ENCODE data around the gene SHISAL1. TPM values are rescaled to one million over a fixed set of nuclear protein-coding genes. Genes with fewer than 3 reads are reported as not detected.

The SHISAL1 gene
- total RNA-seq, 1 experiment from 2014 or later, result 1.1 TPM

GRCh38 chr22:44261861-44262595 is 50.7 kb downstream of the SHISAL1 start:
- no peak for ATAC-seq
- BruUV-seq (replicated peaks), result no TSS peak

GRCh38 chr22:44261164-44261860 is 51.4 kb downstream of the SHISAL1 start:
- H3K4me1 ChIP-seq (ENCODE audit: insufficient read depth, low read length), result no peaks in the 10 kb centered on the region
- H4K20me1 ChIP-seq (ENCODE audit: low read length), result no peaks in the 10 kb centered on the region
- no peaks in the 10 kb centered on the region for H3K9me2 ChIP-seq (replicated peaks; ENCODE audit: low read length)
- TF ChIP-seq CTCF (conservative IDR thresholded peaks at IDR 0.05; ENCODE audit: low read depth, low read length) (no peak), EZH2phosphoT487 (IDR thresholded peaks at IDR 0.05; ENCODE audit: borderline replicate concordance, low read length) (no peak), EZH2 (IDR thresholded peaks at IDR 0.05; ENCODE audit: low read length, unreplicated experiment) (no peak)
- H3K36me3 ChIP-seq (ENCODE audit: low read depth, low read length), result no peaks in the 10 kb centered on the region
- H3K4me3 ChIP-seq (ENCODE audit: low read length), result no peak overlapping the region
- no peaks in the 10 kb centered on the region for H3K79me2 ChIP-seq (ENCODE audit: low read length)
- CTCF ChIA-PET, result no interaction called here
- no peak overlapping the region for H3K4me2 ChIP-seq (ENCODE audit: low read length)
- intact Hi-C loops (cut with micrococcal nuclease), result no loop called here
- H3K27me3 ChIP-seq (ENCODE audit: low read length), result no peaks in the 10 kb centered on the region
- DNase-seq (no peak), ATAC-seq (no peak)
- H3K9ac ChIP-seq (ENCODE audit: low read length), result no peak overlapping the region
- no peak overlapping the region for H3K27ac ChIP-seq (ENCODE audit: low read length)
- no peaks in the 10 kb centered on the region for H3K9me3 ChIP-seq (ENCODE audit: low read length)
- POLR2A ChIA-PET (ENCODE audit: unreplicated experiment), result no interaction called here
- no peaks in the 10 kb centered on the region for H3F3A ChIP-seq (ENCODE audit: low read length, unreplicated experiment)
- no TSS peak for BruUV-seq (replicated peaks)
- no peak overlapping the region for H2AFZ ChIP-seq (ENCODE audit: low read length)

More at GRCh38 chr22:44261861-44262595, 50.7 kb downstream of the SHISAL1 start:
- H2AFZ ChIP-seq (ENCODE audit: low read length), result no peak overlapping the region
- H3F3A ChIP-seq (ENCODE audit: low read length, unreplicated experiment), result no peaks in the 10 kb centered on the region
- no peak overlapping the region for H3K9ac ChIP-seq (ENCODE audit: low read length)
- no peaks in the 10 kb centered on the region for H4K20me1 ChIP-seq (ENCODE audit: low read length)
- TF ChIP-seq CTCF (conservative IDR thresholded peaks at IDR 0.05; ENCODE audit: low read depth, low read length) (no peak), EZH2phosphoT487 (IDR thresholded peaks at IDR 0.05; ENCODE audit: borderline replicate concordance, low read length) (no peak), EZH2 (IDR thresholded peaks at IDR 0.05; ENCODE audit: low read length, unreplicated experiment) (no peak)
- intact Hi-C loops (cut with micrococcal nuclease), result no loop called here
- no peaks in the 10 kb centered on the region for H3K4me1 ChIP-seq (ENCODE audit: insufficient read depth, low read length)
- no peaks in the 10 kb centered on the region for H3K36me3 ChIP-seq (ENCODE audit: low read depth, low read length)
- H3K4me3 ChIP-seq (ENCODE audit: low read length), result no peak overlapping the region
- H3K79me2 ChIP-seq (ENCODE audit: low read length), result no peaks in the 10 kb centered on the region
- no peak for DNase-seq
- no peak overlapping the region for H3K4me2 ChIP-seq (ENCODE audit: low read length)
- H3K27me3 ChIP-seq (ENCODE audit: low read length), result no peaks in the 10 kb centered on the region
- no peak overlapping the region for H3K27ac ChIP-seq (ENCODE audit: low read length)
- no peaks in the 10 kb centered on the region for H3K9me2 ChIP-seq (replicated peaks; ENCODE audit: low read length)
- ChIA-PET CTCF (no interaction called here), POLR2A (ENCODE audit: unreplicated experiment) (interaction anchor here (0.6 kb wide), 1 partner anchor 21 kb away, joined by 23 read pairs; no protein-coding TSS in a partner anchor)
- no peaks in the 10 kb centered on the region for H3K9me3 ChIP-seq (ENCODE audit: low read length)

All from PC-3 (cell line).